Measurements from ENCODE around the gene SMIM15. TPM values are rescaled to one million over a fixed set of nuclear protein-coding genes. Genes with fewer than 3 reads are reported as not detected.

SMIM15 gene
- total and polyA plus RNA-seq, 7 donors, result 7.0 to 48.7 (median 16.2) TPM

GRCh38 chr5:61183538-61183937 is 21.3 kb upstream of the SMIM15 start:
- Histone ChIP-seq H3K4me3 (no peak overlapping the region), H3K4me1 (no peaks in the 10 kb centered on the region), H3K27me3 (ENCODE audit: insufficient read depth in 3 of 3, low read length in 2 of 3) (no peaks in the 10 kb centered on the region), H3K27ac (no peak overlapping the region), H3K36me3 (ENCODE audit: insufficient read depth in 1 of 2, low read depth in 1 of 2) (no peaks in the 10 kb centered on the region), H3K9me3 (no peaks in the 10 kb centered on the region)
- intact Hi-C loops (cut with DNase I), result no loop called here
- DNase-seq (no peak), ATAC-seq (no peak)
- TF ChIP-seq CTCF (IDR thresholded peaks at IDR 0.05), result no peak
- 89 to 95% (median 90%) methylated on average over 1 of the region's 1 CpG for WGBS, 3 donors

GRCh38 chr5:61182449-61182848 is 20.2 kb upstream of the SMIM15 start:
- intact Hi-C loops (cut with DNase I), result no loop called here
- no peaks in the 10 kb centered on the region for H3K27me3 ChIP-seq (ENCODE audit: insufficient read depth in 3 of 3, low read length in 2 of 3)
- ATAC-seq (no peak), DNase-seq (no peak)
- no peaks in the 10 kb centered on the region for H3K36me3 ChIP-seq (ENCODE audit: insufficient read depth in 1 of 2, low read depth in 1 of 2)
- TF ChIP-seq CTCF (IDR thresholded peaks at IDR 0.05), result no peak
- WGBS, 3 donors, result 74 to 88% (median 78%) methylated on average over 2 of the region's 2 CpGs
- H3K27ac ChIP-seq, result no peak overlapping the region
- no peak overlapping the region for H3K4me3 ChIP-seq
- no peaks in the 10 kb centered on the region for H3K9me3 ChIP-seq
- no peaks in the 10 kb centered on the region for H3K4me1 ChIP-seq

- no peaks in the 10 kb centered on the region for H3K27me3 ChIP-seq (ENCODE audit: insufficient read depth in 3 of 3, low read length in 2 of 3)
- WGBS, 3 donors, result 62 to 71% (median 70%) methylated on average over 2 of the region's 2 CpGs
- no peaks in the 10 kb centered on the region for H3K9me3 ChIP-seq
- no peak overlapping the region for H3K27ac ChIP-seq
- DNase-seq, result no peak
- no peaks in the 10 kb centered on the region for H3K36me3 ChIP-seq (ENCODE audit: insufficient read depth in 1 of 2, low read depth in 1 of 2)
- no peak for TF ChIP-seq CTCF (IDR thresholded peaks at IDR 0.05)
- no peak for ATAC-seq
- intact Hi-C loops (cut with DNase I), result no loop called here
- H3K4me1 ChIP-seq, result no peaks in the 10 kb centered on the region
- H3K4me3 ChIP-seq, result no peak overlapping the region
Measured at GRCh38 chr5:61180886-61181285, 18.6 kb upstream of the SMIM15 start.

- WGBS, 3 donors, result 88 to 94% (median 89%) methylated on average over 4 of the region's 4 CpGs
- intact Hi-C loops (cut with DNase I), result no loop called here
- H3K4me3 ChIP-seq, result no peak overlapping the region
- H3K27ac ChIP-seq, result no peak overlapping the region
- ATAC-seq (no peak), DNase-seq (no peak)
- no peaks in the 10 kb centered on the region for H3K27me3 ChIP-seq (ENCODE audit: insufficient read depth in 3 of 3, low read length in 2 of 3)
- H3K9me3 ChIP-seq, result no peaks in the 10 kb centered on the region
- H3K4me1 ChIP-seq, result no peaks in the 10 kb centered on the region
- no peaks in the 10 kb centered on the region for H3K36me3 ChIP-seq (ENCODE audit: insufficient read depth in 1 of 2, low read depth in 1 of 2)
- no peak for TF ChIP-seq CTCF (IDR thresholded peaks at IDR 0.05)
Measured at GRCh38 chr5:61178702-61179101, 16.4 kb upstream of the SMIM15 start.

GRCh38 chr5:61177716-61178115 is 15.4 kb upstream of the SMIM15 start:
- DNase-seq, result no peak
- WGBS, 3 donors, result 82 to 91% (median 85%) methylated on average over 7 of the region's 7 CpGs
- H3K4me3 ChIP-seq, result no peak overlapping the region
- H3K9me3 ChIP-seq, result no peaks in the 10 kb centered on the region
- no peak for ATAC-seq
- no peaks in the 10 kb centered on the region for H3K4me1 ChIP-seq
- H3K27me3 ChIP-seq (ENCODE audit: insufficient read depth in 3 of 3, low read length in 2 of 3), result no peaks in the 10 kb centered on the region
- intact Hi-C loops (cut with DNase I), result no loop called here
- no peak for TF ChIP-seq CTCF (IDR thresholded peaks at IDR 0.05)
- H3K36me3 ChIP-seq (ENCODE audit: insufficient read depth in 1 of 2, low read depth in 1 of 2), result no peaks in the 10 kb centered on the region
- no peak overlapping the region for H3K27ac ChIP-seq
